HG02623 (cell line): ENCODE data around the gene BSND.

Experiments
- ATAC-seq: cut with Tn5 transposase; IDR thresholded peaks from one replicate; pipeline ENCODE4 v1.9.1; 2021; ENCODE audit warnings: moderate library complexity; ENCODE audit not compliant: unreplicated experiment

BSND gene

GRCh38 chr1:54975356-54976108 is 23.2 kb upstream of the BSND start:
- ATAC-seq: no peak

- ATAC-seq: no peak
These were observed 22.0 kb upstream of the BSND start for GRCh38 chr1:54976747-54977146.

GRCh38 chr1:54977533-54978297 is 21.0 kb upstream of the BSND start:
- ATAC-seq: no peak

GRCh38 chr1:54978528-54979326 is 20.0 kb upstream of the BSND start:
- no peak for ATAC-seq

- ATAC-seq: no peak
These were observed 19.3 kb upstream of the BSND start for GRCh38 chr1:54979327-54979891.

GRCh38 chr1:54980046-54980527 is 18.6 kb upstream of the BSND start:
- no peak for ATAC-seq

- ATAC-seq: no peak
These were observed 18.0 kb upstream of the BSND start, which contains the start of gene TMEM61 for GRCh38 chr1:54980528-54981241. TMEM61 (plus strand) TSS chr1:54980628; CDS start chr1:54981066, 438 bp downstream.

GRCh38 chr1:54981466-54981865 is 17.3 kb upstream of the BSND start:
- no peak for ATAC-seq

- no peak for ATAC-seq
These were observed 16.0 kb upstream of the BSND start for GRCh38 chr1:54982739-54983138.

- no peak for ATAC-seq
These were observed 14.4 kb upstream of the BSND start for GRCh38 chr1:54984131-54984842.

- no peak for ATAC-seq
These were observed 13.2 kb upstream of the BSND start for GRCh38 chr1:54985556-54985955.

- no peak for ATAC-seq
These were observed 12.7 kb upstream of the BSND start for GRCh38 chr1:54986025-54986424.

GRCh38 chr1:54986533-54986932 is 12.2 kb upstream of the BSND start:
- no peak for ATAC-seq

GRCh38 chr1:54987427-54987826 is 11.3 kb upstream of the BSND start:
- ATAC-seq: no peak

- ATAC-seq: no peak
These were observed 10.6 kb upstream of the BSND start for GRCh38 chr1:54987919-54988705.

- ATAC-seq: no peak
These were observed 9.8 kb upstream of the BSND start for GRCh38 chr1:54988975-54989374.

- ATAC-seq: no peak
These were observed 9.3 kb upstream of the BSND start for GRCh38 chr1:54989473-54989872.

- no peak for ATAC-seq
These were observed 8.5 kb upstream of the BSND start for GRCh38 chr1:54989968-54990810.
